ENCODE results near the gene PRRX2.
"Not testable (repeated sequence)": the region's sequence is repeated elsewhere in the genome, so short reads cannot be mapped to it uniquely, and the experiment has no call there.

Gene PRRX2

DNA sequence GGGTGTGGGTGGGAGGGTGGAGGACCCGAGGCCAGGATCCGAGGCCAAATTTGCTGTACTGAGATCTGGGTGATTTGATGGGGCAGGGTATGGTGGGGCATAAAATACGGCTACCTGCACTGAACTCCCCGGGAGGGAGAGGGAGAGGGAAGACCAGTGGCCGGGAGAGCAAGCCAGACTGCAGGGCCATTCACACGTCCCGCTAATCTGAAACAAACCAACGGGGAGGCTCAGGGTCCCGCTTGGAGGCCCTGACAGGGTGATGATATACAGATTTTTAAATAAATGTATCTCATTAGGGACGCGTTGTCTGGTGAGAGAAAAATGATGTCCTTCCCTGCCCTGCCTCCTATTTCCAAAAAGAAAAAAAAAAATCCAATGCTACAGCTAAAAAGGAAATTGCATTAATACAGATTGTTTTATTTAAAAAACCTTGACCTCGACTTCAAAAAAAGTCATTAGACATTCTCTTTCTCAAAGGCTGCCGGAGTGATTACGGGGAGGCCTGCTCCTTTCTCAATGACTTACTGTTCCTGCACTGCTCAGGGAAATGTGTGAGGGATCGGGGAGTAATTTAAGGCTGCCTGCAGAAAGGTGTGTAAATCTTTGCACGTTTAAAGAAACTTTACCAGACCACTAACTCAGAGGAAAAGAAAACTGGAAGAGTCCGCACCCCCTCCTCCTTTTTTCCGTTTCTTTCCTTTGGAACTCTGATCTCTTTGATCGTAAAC is 11.5 kb upstream of the PRRX2 start:
- no peak for DNase-seq (ENCODE audit: low spot score)

GRCh38 chr9:129654554-129655040 is 10.8 kb upstream of the PRRX2 start:
- DNase-seq (ENCODE audit: low spot score), result no peak

- no peak for DNase-seq (ENCODE audit: low spot score)
Observed at GRCh38 chr9:129655154-129655553, 10.3 kb upstream of the PRRX2 start.

GRCh38 chr9:129655696-129656095 is 9.8 kb upstream of the PRRX2 start:
- DNase-seq (ENCODE audit: low spot score), result no peak

DNA sequence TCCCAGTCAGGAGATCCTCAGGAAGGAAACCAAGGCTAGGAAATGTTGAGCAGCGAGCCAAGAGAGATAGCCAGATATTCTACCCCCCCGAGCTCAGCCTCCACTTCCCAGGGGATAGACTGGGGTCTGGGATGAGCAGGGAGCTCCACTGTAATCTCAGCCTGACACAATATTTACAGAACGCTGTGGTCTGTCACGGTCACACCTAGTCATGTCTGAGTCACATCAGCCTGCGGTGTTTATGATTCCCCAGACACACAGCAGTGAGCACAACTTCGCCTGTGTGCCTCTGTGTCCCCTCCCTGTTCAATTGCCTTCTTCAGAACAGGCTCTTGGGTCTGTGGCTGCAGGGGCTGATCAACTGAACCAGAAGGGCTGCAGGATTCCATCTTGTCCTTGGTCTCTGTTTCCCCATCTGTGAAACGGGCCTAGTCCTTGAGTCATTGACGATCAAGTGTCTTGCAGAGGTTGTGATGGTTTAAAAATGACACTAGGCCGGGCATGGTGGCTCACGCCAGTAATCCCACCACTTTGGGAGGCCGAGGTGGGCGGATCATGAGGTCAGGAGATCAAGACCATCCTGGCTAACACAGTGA is 8.6 kb upstream of the PRRX2 start:
- DNase-seq (ENCODE audit: low spot score), result no peak

DNA sequence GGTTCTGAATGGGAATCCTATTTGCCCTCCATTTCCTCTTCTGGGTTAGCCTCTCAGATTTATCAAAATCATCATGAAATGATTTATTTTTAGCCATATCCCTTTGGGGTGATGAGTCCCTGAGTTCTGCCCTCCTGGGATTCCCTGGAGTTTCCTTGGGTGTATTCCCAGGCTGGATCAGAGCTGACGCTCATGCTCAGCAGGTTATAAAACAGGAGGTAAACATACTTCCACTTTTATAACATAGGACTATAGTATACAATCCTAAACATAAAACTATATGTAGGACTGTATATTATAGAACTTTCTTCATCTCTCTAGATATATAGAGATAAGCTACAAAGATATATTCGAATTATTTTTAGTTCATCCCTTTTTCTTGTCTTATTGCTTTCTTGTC is 4.4 kb upstream of the PRRX2 start:
- no peak for DNase-seq (ENCODE audit: low spot score)

GRCh38 chr9:129662239-129662638 is 3.2 kb upstream of the PRRX2 start:
- not testable (repeated sequence) for DNase-seq (ENCODE audit: low spot score)

DNA sequence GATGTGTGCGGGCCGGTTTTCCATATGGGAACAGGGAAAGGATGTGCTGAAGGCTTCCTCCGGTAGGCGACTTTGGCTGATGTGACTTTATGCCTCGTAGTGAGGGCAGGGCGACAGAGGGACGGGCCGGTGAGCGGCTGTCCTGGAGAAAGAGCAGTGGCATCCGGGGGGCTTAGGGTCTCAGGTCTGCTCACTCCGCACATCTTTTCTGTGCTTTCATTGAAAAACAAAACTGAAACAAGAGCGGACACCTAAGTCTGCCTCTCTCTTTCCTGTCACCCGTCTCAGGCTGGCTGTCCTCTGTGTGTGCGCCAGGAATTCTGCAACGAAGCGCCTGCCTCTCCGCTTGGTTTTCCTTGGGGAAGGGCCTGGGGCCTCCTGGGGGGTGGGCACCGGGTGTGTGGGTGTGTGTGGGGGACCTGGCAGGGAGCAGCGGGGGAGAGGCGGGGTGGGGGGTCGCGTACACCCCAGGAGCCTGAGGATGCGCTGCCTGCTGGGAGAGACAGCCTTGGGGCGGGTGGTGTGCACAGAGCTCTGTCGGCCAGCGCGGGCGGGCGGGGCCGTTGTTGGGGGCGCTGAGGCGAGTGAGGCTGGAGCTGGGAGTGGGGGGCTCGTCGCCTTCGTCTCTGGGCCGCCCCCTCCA is 580 bp upstream of the PRRX2 start:
- no peak for DNase-seq (ENCODE audit: low spot score)

- no peak for DNase-seq (ENCODE audit: low spot score)
Observed at GRCh38 chr9:129665814-129666520, 520 bp downstream of the PRRX2 start.

DNA sequence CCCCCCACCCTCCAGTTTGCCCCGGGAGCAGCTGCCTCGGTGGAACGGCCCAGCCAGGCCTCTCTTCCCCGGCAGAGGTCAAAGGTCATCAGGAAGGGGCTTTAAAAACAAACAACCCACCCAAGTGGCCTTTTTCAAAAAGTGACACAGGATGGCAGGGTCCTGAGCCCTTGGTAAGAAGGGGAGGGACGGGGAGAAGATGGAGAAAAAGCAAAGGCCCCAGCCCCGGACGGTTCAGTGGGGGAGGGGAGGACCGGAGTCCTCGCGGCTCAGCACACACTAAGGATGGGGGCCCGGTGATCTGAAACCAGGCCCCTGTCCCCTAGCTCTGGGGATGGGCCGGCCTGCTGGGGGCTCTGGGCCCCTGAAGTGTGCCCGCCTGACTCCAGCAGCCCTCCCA is 1.1 kb downstream of the PRRX2 start:
- no peak for DNase-seq (ENCODE audit: low spot score)

DNA sequence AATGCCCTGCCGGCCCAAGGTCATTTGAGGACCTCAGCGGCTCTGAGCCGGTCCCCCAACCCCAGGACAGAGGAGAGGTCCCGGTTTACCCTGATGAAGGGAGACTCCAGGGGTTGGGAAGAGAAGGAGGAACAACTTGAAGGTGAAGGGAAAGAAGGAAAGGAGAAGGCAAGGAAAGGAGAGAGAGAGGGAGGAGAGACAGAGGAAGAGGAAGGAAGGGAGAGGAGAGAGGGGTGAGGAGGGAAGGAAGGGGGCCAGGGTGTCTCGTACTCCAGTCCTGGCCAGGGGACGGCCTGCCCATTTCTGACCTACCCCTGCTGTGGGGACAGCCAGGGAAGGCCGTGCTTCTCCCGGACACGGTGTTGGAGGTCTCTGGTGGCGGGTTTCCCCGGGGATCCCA is 1.9 kb downstream of the PRRX2 start:
- no peak for DNase-seq (ENCODE audit: low spot score)

- DNase-seq (ENCODE audit: low spot score), result no peak
Observed at GRCh38 chr9:129667850-129668249, 2.4 kb downstream of the PRRX2 start.

- DNase-seq (ENCODE audit: low spot score), result no peak
Observed at GRCh38 chr9:129669141-129669718, 3.8 kb downstream of the PRRX2 start.

GRCh38 chr9:129669946-129670345 is 4.5 kb downstream of the PRRX2 start:
- no peak for DNase-seq (ENCODE audit: low spot score)

DNA sequence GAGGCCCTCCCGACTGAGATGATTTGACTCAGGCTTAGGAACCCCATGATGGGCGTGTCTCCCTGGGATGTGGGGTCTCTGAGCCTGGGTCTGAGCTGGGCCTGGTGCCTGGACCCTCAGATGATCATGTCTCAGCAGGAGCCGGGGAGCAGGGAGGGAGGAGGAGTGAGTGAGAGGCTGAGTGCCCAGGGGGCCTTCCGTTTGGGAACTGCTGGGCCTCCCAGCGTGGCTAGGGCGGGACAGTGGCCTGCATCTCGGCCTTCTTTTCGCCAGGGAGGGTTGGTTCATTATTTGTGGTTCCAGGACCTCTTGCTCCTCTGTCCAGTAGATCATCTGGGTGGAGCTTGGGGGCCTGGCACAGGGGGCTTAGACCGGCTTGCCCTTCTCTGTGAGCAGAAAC is 5.6 kb downstream of the PRRX2 start:
- DNase-seq (ENCODE audit: low spot score), result no peak

GRCh38 chr9:129671519-129671918 is 6.1 kb downstream of the PRRX2 start:
- DNase-seq (ENCODE audit: low spot score), result no peak

- no peak for DNase-seq (ENCODE audit: low spot score)
Observed at GRCh38 chr9:129672702-129673101, 7.3 kb downstream of the PRRX2 start.

DNA sequence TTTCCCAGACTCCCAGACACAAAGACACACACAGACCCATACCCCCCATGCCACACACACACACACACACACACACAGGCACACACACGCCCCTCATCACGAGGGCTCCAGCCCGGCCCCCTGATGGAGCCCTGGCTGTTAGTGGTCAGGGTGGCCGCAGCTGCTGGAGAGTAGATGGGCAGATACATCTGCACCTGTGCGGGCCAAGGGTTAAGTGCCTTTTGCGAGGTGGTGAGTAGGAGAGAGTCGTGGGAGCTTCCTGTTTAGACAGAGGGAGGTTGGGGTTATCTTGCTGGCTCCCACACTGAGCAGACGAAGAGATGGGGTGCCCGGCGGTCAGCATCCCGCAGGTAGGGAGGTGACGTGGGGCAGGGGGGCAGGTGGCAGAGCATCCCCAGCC is 8.2 kb downstream of the PRRX2 start:
- no peak for DNase-seq (ENCODE audit: low spot score)

DNA sequence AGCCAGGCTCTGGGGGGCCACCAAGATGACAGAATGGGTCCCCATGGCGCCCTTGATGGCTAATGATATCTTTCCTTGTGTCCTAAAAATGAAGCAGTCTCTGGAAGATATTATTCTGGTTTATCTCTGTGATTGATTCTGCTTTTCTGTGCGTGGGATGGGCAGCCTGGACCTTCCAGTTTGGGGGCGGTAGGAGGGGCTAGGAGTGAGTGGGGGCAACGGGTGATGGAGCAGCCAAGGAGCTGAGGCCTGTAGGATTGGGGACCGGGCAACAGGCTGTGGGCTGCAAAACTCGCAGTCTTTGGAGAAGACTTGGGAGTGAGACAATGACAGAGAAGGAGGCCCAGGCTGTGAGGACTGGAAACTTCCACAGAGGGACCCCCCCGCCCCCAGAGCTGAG is 8.8 kb downstream of the PRRX2 start:
- no peak for DNase-seq (ENCODE audit: low spot score)

DNA sequence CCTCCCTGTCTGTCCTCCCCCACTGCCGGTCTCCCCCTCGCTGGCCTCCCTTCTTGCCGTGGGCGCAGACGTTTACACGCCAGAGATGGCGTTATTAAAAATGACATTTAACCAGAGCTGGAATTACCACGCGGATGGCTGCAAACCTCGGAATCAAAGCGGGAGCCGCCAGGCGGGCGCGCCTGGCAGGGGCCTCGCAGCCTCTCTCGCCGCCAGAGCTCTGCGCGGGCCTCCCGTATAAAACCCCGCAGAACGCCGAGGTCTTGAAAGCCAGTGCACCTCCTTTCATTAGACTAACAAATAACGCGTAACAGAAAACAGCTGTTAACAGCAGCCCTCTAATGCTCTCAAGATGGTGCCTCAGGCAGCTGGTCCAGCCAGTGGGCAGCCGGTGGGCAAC is 10.2 kb downstream of the PRRX2 start:
- DNase-seq (ENCODE audit: low spot score), result no peak

DNA sequence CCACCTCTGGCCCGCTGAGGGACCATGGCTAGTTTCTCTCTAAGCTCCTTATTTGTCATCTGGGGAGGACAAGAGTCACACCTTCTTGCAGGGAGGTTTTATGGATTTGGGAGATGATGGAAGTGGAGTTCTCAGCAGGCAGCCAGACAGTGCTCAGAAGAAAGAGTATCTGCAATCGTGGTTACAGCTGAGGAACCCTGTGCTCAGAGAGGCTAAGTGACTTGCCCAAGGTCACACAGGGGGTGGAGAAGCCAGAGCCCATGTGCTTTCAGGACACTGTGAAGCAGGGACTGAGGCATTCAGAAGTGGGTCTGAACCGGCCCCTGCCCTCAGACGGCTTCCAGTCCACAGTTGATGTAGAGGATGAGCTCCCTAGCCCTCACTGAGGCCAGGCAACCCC is 10.8 kb downstream of the PRRX2 start:
- DNase-seq (ENCODE audit: low spot score), result no peak

- no peak for DNase-seq (ENCODE audit: low spot score)
Observed at GRCh38 chr9:129676975-129677374, 11.5 kb downstream of the PRRX2 start.

Measured in pons (tissue), 1 donor.